Measurements from ENCODE around the gene FAM24A. TPM values are rescaled to one million over a fixed set of nuclear protein-coding genes. Genes with fewer than 3 reads are reported as not detected.

Gene FAM24A
- total RNA-seq, 1 donor from 2014 or later, result not detected

DNA sequence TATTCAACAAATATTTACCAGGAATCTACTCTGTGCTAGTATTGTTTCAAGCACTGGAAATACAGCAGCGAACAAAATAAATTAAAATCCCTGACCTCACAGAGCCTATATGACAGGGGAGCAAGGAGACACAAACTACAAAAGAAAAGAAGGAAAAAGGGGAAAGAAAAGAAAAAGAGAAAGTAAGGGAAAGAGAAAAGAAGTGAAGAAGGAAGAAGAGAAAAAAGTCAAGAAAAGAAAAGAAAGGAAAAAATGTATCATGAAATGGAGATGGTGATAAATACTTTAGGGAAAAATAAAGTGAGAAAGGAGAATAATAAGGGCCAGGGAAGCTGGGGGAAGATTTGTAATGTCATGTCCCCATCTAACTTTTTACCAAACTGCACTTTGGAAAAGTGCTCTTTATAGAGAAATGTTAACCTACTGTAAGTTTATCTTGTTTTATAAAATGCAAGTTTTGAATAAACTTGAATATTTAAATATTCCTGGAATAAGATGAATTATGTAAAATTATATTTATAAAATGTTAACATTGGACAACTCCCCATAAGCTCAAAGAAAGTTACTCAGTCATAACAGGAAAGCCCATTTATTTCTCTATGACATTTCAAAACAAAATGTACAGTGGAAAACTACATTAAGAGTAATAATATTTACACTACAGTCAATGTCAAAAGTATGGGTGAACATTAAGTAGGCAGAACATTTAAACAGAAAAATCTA is 28.9 kb downstream of the FAM24A start:
- H3K9me3 Mint-ChIP-seq (ENCODE audit: unreplicated experiment), result no peaks in the 10 kb centered on the region
- no peak for DNase-seq
- H3K4me3 Mint-ChIP-seq (ENCODE audit: unreplicated experiment), result no peak overlapping the region
- H3K4me1 Mint-ChIP-seq (ENCODE audit: low read depth, unreplicated experiment), result no peaks in the 10 kb centered on the region
- no peaks in the 10 kb centered on the region for H3K27me3 Mint-ChIP-seq (ENCODE audit: unreplicated experiment)
- no peaks in the 10 kb centered on the region for H3K36me3 Mint-ChIP-seq (ENCODE audit: unreplicated experiment)
- no peak for TF ChIP-seq CTCF (IDR thresholded peaks at IDR 0.05; ENCODE audit: partially characterized antibody, unreplicated experiment)
- H3K27ac Mint-ChIP-seq (ENCODE audit: unreplicated experiment), result no peak overlapping the region

- H3K36me3 Mint-ChIP-seq (ENCODE audit: unreplicated experiment), result no peaks in the 10 kb centered on the region
- no peaks in the 10 kb centered on the region for H3K9me3 Mint-ChIP-seq (ENCODE audit: unreplicated experiment)
- H3K4me1 Mint-ChIP-seq (ENCODE audit: low read depth, unreplicated experiment), result no peaks in the 10 kb centered on the region
- DNase-seq, result no peak
- no peaks in the 10 kb centered on the region for H3K27me3 Mint-ChIP-seq (ENCODE audit: unreplicated experiment)
- H3K4me3 Mint-ChIP-seq (ENCODE audit: unreplicated experiment), result no peak overlapping the region
- no peak for TF ChIP-seq CTCF (IDR thresholded peaks at IDR 0.05; ENCODE audit: partially characterized antibody, unreplicated experiment)
- H3K27ac Mint-ChIP-seq (ENCODE audit: unreplicated experiment), result no peak overlapping the region
Observed at GRCh38 chr10:122939856-122940543, 29.6 kb downstream of the FAM24A start.

DNA sequence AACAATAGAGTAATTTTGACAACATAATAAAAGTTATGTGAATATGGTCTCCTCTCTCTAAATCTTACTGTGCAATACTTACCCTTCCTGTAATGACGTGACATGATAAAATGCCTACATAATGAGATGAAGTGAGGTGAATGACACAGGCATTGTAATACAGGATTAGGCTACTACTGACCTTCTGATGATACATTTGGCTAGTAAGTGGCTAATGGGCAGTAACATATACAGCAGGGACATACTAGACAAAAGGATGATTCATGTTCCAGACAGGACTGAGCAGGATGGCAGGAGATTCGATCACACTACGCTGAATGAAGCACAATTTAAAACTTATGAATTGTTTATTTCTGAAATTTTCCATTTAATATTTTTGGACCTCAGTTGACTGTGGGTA is 38.9 kb downstream of the FAM24A start:
- no peaks in the 10 kb centered on the region for H3K36me3 Mint-ChIP-seq (ENCODE audit: unreplicated experiment)
- H3K27ac Mint-ChIP-seq (ENCODE audit: unreplicated experiment), result no peak overlapping the region
- H3K9me3 Mint-ChIP-seq (ENCODE audit: unreplicated experiment), result peaks cover 4% of the 10 kb centered on the region
- no peak for DNase-seq
- peaks cover 5% of the 10 kb centered on the region for H3K27me3 Mint-ChIP-seq (ENCODE audit: unreplicated experiment)
- H3K4me1 Mint-ChIP-seq (ENCODE audit: low read depth, unreplicated experiment), result peaks cover 3% of the 10 kb centered on the region
- no peak overlapping the region for H3K4me3 Mint-ChIP-seq (ENCODE audit: unreplicated experiment)
- no peak for TF ChIP-seq CTCF (IDR thresholded peaks at IDR 0.05; ENCODE audit: partially characterized antibody, unreplicated experiment)

DNA sequence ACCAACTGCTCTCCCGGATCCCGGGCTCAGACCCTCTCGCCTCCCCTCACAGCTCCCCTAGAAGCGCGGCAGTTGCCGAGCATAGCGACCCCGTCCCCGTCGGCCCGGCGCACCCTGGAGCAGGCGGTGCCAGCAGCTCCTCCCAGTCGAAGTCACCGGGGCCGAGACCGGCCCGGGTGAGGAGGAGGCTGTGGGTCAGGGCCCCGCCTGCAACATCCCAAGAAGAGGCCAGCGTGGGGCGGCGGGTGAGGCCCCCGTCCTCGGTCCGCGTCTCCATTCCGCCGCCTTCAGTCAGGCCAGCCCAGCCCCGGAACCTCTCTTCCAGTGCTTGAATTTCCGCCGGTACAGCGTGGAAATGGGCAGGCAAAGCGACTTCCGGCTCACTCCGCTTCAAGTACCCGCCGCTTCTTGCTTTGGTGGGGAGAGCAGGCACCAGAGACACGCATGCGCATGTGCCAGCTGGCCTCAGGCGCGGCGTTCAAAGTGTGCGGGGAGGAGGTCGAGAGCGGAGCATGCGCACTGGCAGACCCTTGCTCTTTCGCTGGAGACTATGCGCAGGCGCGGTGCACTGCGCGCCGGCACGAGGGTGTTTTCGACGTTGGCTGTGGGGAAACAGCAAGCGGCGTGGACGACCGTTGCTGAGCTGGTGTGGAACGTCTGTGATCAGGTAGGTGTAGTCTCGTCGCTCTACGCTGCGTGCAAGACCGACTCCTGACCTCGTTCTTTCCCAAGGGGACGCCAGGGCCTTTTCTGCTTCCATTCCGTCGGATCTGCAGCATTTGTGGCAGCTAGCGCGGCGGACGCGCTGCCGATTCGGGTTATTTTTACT is 43.7 kb downstream of the FAM24A start, which contains the start of gene C10orf88:
Gene C10orf88 (minus strand): TSS at position 326 of the 829 bp plus-strand sequence. CDS start 49 bp downstream, at position 277.
- TF ChIP-seq CTCF (IDR thresholded peaks at IDR 0.05; ENCODE audit: partially characterized antibody, unreplicated experiment), result no peak
- Mint-ChIP-seq H3K4me1 (ENCODE audit: low read depth, unreplicated experiment) (peaks cover 3% of the 10 kb centered on the region), H3K4me3 (ENCODE audit: unreplicated experiment) (peak within 1 kb of the TSS; percentile 95), H3K27me3 (ENCODE audit: unreplicated experiment) (peaks cover 6% of the 10 kb centered on the region), H3K36me3 (ENCODE audit: unreplicated experiment) (no peaks in the 10 kb centered on the region), H3K9me3 (ENCODE audit: unreplicated experiment) (peaks cover 13% of the 10 kb centered on the region), H3K27ac (ENCODE audit: unreplicated experiment) (peak within 1 kb of the TSS; percentile 36)
- DNase-seq, result peak; percentile 99
